GM18858 (cell line): ENCODE data around the gene ATXN2.
A peak's percentile ranks its signal among the peaks of the same experiment; 100 is the strongest.

Source experiments
- ATAC-seq: cut with Tn5 transposase; IDR thresholded peaks from one replicate; pipeline ENCODE4 v1.9.1; 2021; ENCODE audit not compliant: unreplicated experiment

ATXN2 gene

GRCh38 chr12:111454716-111455447, 144.2 kb downstream of the ATXN2 start:
- no peak for ATAC-seq

GRCh38 chr12:111454311-111454710, 144.8 kb downstream of the ATXN2 start:
- no peak for ATAC-seq

GRCh38 chr12:111453071-111453989, 145.8 kb downstream of the ATXN2 start:
- ATAC-seq: no peak

- no peak for ATAC-seq
Measured at GRCh38 chr12:111451649-111452129, 147.4 kb downstream of the ATXN2 start.

- ATAC-seq: no peak
Measured at GRCh38 chr12:111451232-111451631, 147.9 kb downstream of the ATXN2 start.

GRCh38 chr12:111450676-111451075, 148.4 kb downstream of the ATXN2 start:
- no peak for ATAC-seq

- ATAC-seq: no peak
Measured at GRCh38 chr12:111448846-111449790, 150.0 kb downstream of the ATXN2 start.

- ATAC-seq: no peak
Measured at GRCh38 chr12:111448266-111448830, 150.8 kb downstream of the ATXN2 start.

GRCh38 chr12:111447571-111448265, 151.4 kb downstream of the ATXN2 start:
- ATAC-seq: no peak

- ATAC-seq: no peak
Measured at GRCh38 chr12:111446631-111447570, 152.2 kb downstream of the ATXN2 start.

- ATAC-seq: no peak
Measured at GRCh38 chr12:111445726-111446581, 153.2 kb downstream of the ATXN2 start.

GRCh38 chr12:111444925-111445725, 154.0 kb downstream of the ATXN2 start:
- peak; percentile 79 for ATAC-seq

GRCh38 chr12:111444314-111444924, 154.7 kb downstream of the ATXN2 start:
- ATAC-seq: no peak

GRCh38 chr12:111443586-111443985, 155.5 kb downstream of the ATXN2 start:
- no peak for ATAC-seq

- ATAC-seq: no peak
Measured at GRCh38 chr12:111443086-111443485, 156.0 kb downstream of the ATXN2 start.

- no peak for ATAC-seq
Measured at GRCh38 chr12:111442301-111443045, 156.6 kb downstream of the ATXN2 start.
